ENCODE measurements around the gene PRDX5.
A peak's percentile ranks its signal among the peaks of the same experiment; 100 is the strongest.

PRDX5 gene

DNA sequence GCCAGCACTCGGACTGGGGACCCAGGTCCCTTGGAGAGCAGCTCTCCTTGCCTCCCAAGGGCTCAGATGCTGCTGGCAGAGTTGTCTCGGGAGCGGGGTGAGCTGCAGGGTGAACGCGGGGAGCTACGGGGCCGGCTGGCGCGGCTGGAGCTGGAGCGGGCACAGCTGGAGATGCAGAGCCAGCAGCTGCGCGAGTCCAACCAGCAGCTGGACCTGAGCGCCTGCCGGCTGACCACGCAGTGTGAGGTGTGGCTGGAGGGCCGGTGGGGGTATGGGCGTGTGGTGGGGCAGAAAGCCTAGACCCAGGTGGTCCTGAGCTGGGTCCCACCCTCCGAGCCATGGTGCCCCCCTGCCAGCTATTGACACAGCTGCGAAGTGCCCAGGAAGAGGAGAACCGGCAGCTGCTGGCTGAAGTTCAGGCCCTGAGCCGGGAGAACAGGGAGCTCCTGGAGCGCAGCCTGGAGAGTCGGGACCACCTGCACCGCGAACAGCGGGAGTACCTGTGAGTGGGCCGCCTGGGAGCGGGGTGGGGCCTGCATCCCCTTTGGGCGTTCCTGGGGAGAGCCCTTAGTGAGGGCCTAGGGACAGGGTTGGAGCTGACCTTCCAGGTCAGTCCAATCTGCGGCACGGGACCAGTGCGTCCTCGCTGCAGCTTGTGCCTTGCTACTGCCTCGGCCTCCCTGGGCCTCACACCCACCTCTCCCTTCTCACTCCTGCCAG lies 35.2 kb downstream of the PRDX5 start:
- TF ChIP-seq, protein P1, sequence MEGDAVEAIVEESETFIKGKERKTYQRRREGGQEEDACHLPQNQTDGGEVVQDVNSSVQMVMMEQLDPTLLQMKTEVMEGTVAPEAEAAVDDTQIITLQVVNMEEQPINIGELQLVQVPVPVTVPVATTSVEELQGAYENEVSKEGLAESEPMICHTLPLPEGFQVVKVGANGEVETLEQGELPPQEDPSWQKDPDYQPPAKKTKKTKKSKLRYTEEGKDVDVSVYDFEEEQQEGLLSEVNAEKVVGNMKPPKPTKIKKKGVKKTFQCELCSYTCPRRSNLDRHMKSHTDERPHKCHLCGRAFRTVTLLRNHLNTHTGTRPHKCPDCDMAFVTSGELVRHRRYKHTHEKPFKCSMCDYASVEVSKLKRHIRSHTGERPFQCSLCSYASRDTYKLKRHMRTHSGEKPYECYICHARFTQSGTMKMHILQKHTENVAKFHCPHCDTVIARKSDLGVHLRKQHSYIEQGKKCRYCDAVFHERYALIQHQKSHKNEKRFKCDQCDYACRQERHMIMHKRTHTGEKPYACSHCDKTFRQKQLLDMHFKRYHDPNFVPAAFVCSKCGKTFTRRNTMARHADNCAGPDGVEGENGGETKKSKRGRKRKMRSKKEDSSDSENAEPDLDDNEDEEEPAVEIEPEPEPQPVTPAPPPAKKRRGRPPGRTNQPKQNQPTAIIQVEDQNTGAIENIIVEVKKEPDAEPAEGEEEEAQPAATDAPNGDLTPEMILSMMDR (IDR thresholded peaks at IDR 0.05; ENCODE audit: low read depth, low read length): no peak
- Histone ChIP-seq H3K36me3 (no peaks in the 10 kb centered on the region), H3K4me3 (ENCODE audit: low read depth, low read length) (no peak overlapping the region), H3K27me3 (no peaks in the 10 kb centered on the region), H3K9me3 (no peaks in the 10 kb centered on the region), H3K4me1 (peaks cover under 1% of the 10 kb centered on the region; the same call in 1 of the 2 replicates)
- DNase-seq: peak; percentile 9

DNA sequence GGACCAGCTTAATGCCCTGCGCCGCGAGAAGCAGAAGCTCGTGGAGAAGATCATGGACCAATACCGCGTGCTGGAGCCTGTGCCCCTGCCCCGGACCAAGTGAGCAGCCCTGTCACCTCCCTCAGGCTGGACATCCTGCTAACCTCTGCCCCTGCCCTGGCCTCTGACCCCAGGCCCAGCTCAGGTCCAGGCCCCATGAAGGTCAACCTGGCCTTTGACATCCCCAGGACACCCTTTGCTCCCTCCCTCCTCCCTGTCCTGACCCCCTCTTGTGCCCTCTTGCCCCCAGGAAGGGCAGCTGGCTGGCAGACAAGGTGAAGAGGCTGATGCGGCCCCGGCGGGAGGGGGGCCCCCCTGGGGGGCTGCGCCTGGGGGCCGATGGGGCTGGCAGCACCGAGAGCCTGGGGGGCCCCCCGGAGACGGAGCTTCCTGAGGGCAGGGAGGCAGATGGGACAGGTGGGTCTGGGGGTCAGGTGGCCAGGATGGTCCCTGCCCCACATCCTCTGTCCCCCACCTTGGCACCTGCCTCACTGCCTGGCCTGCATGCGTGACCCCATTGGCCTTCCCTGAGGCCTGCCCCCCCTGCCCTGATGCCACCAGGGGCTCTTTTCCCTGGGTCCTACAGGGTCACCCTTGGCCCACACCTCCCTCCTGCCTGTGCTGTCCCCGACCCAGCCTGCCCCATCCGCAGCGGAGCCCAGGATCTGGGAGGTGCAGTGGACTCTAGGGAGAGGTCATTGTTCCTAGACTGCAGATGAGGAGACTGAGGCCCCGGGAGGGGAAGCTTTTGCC lies 36.0 kb downstream of the PRDX5 start:
- Histone ChIP-seq H3K27me3 (no peaks in the 10 kb centered on the region), H3K36me3 (no peaks in the 10 kb centered on the region), H3K9me3 (no peaks in the 10 kb centered on the region), H3K4me3 (ENCODE audit: low read depth, low read length) (no peak overlapping the region), H3K4me1 (peaks cover 4% of the 10 kb centered on the region; the same call in 1 of the 2 replicates)
- TF ChIP-seq, protein P1 (IDR thresholded peaks at IDR 0.05; ENCODE audit: low read depth, low read length): no peak
- no peak for DNase-seq

DNA sequence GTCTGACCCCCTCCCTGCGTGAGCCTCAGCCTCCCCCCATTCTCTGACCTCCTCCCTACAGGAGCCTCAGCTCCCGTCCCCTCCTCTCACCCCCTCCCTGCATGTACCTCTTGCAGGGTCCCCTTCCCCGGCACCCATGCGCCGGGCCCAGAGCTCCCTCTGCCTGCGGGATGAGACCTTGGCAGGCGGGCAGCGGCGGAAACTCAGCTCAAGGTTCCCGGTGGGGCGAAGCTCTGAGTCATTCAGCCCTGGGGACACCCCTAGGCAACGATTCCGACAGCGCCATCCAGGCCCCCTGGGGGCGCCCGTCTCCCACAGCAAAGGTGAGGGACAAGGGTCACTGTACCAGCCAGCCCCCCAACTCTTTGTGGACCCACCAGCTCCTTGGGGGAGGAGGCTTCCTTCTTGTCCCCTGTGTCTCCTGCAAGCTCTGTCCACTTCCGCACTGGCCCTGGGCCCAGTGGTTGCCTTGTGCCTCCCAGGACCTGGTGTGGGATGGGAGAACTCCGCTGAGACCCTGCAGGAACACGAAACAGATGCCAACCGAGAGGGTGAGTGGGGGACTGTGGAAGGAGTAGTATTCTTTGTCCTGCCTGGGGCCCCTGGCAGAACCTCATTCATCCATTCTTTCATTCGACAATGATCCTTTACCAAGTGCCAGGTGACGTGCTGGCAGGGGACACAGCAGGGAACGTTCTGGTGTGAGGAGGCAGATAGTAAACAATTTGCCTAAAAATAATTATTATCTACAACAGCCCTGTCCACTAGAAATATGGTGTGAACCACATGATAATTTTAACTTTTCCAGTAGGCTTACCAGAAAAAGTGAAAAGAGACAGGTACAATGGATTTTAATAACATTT lies 37.4 kb downstream of the PRDX5 start:
- no peaks in the 10 kb centered on the region for H3K27me3 ChIP-seq
- 0 out of 2 replicates have a peak overlapping the region, but pooled peaks have one; percentile 19 for H3K4me3 ChIP-seq (ENCODE audit: low read depth, low read length)
- no peaks in the 10 kb centered on the region for H3K36me3 ChIP-seq
- peaks cover 4% of the 10 kb centered on the region; the same call in 1 of the 2 replicates for H3K4me1 ChIP-seq
- TF ChIP-seq, protein P1 (IDR thresholded peaks at IDR 0.05; ENCODE audit: low read depth, low read length): peak; percentile 65
- peak; percentile 83 for DNase-seq
- no peaks in the 10 kb centered on the region for H3K9me3 ChIP-seq

DNA sequence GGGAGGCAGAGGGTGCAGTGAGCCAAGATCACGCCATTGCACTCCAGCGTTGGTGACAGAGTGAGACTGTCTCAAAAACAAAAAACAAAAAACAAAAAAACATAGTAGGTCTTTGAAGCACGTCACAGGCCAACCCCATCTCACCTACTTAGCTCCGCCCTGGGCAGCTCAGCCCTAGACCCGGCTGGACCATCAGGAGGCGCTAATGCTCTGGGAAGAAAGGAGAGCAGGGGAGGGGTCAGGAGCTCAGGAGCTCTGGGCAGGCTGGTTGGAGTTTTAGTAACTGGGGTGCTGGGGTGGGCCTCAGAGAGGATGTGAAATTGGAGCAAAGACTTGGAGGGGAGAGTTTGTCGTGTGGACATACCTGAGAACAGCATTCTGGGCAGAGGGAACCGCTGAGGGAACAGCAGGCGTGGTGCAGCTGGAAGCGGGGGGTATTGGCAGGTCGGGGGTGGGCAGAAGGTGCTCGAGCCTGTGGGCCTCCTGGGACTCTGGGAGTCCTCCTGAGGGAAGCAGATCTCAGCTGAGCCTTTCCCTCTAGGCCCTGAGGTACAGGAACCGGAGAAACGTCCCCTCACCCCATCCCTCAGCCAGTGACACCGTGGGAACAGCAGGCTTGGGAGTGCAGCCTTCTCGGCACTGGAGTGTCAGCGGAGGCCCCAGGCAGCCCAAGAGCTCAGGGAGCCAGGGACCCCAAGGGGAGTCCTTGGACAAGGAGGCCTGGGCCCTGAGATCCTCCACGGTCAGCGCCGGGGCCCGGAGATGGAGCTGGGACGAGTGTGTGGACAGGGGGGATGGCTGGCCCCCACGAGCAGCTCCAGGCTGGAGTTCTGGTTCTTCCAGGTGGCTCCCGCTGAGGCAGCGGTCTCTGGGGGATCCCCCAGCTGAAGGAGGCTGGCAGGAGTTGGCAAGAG lies 38.8 kb downstream of the PRDX5 start:
- peaks cover 4% of the 10 kb centered on the region; the same call in 1 of the 2 replicates for H3K4me1 ChIP-seq

DNA sequence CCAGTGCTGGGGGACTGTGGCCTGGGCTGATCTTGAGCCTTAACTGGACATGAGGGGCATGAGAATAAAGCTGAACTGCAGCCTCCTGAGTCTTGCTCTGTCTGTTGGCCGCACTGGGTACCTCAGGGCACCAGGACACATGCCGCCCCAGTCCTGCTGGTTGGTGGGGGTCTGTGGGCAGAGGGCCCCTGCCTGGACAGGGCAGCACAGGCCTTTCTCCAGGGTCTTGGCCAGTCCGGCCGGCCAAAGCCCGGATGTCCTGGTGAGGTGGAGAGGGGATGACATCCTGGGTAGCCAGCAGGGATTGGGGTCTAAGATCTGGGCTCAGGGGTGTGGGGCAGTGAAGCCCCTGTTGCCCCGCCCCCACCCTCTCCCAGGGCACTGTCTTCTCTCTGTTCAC lies 39.5 kb downstream of the PRDX5 start:
- no peak overlapping the region for H3K4me3 ChIP-seq (ENCODE audit: low read depth, low read length)
- no peaks in the 10 kb centered on the region for H3K9me3 ChIP-seq
- no peaks in the 10 kb centered on the region for H3K36me3 ChIP-seq
- H3K4me1 ChIP-seq: peaks cover 4% of the 10 kb centered on the region; the same call in 1 of the 2 replicates
- H3K27me3 ChIP-seq: no peaks in the 10 kb centered on the region
- TF ChIP-seq, protein P1 (IDR thresholded peaks at IDR 0.05; ENCODE audit: low read depth, low read length): no peak
- DNase-seq: no peak

More for the DNA sequence above, 38.8 kb downstream of the PRDX5 start:
- H3K27me3 ChIP-seq: no peaks in the 10 kb centered on the region
- DNase-seq: peak; percentile 62
- no peak overlapping the region for H3K4me3 ChIP-seq (ENCODE audit: low read depth, low read length)
- H3K36me3 ChIP-seq: no peaks in the 10 kb centered on the region
- TF ChIP-seq, protein P1 (IDR thresholded peaks at IDR 0.05; ENCODE audit: low read depth, low read length): peak; percentile 53
- no peaks in the 10 kb centered on the region for H3K9me3 ChIP-seq

Data from BE2C (cell line).